CD4-positive, alpha-beta T cell treated with Interferon gamma for 1 hour (primary cell): ENCODE results near the gene DLG4.

Experiments
- DNase-seq: peaks from one replicate; pipeline ENCODE4 v3.0.0-alpha.2; 2020

DLG4 gene

GRCh38 chr17:7226721-7227710, 7.4 kb upstream of the DLG4 start:
- no peak for DNase-seq

DNA sequence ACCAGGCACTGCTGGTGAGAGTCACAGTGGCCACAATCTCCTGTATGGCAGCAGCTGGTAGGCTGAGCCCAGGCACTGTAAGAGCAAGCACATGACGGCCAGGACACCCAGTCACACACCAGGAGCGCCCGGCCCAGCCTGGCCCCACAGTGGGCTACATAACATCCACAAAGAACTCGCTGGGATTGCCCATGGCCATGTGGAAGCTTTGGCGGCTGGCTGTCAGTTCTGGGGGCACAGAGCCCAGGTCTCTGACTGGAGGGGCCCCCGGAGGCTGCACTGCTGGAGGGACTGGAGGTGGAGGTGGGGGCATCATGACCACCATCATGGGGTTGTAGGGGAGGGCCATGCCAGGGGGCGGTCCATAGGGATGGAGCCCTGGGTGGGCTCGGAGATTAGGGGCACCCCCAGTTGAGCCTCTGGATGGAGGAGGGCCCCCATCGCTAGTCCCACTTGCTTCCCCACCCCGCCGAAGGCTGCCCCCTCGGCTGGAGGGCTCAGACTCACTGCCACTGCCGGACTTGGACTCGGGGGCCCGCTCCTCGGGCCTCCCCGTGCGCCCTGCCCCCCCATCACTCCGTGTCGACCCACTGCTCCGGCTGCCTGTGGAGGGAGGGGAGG, 6.2 kb upstream of the DLG4 start:
- no peak for DNase-seq

GRCh38 chr17:7224661-7225111, 5.0 kb upstream of the DLG4 start:
- DNase-seq: no peak

DNA sequence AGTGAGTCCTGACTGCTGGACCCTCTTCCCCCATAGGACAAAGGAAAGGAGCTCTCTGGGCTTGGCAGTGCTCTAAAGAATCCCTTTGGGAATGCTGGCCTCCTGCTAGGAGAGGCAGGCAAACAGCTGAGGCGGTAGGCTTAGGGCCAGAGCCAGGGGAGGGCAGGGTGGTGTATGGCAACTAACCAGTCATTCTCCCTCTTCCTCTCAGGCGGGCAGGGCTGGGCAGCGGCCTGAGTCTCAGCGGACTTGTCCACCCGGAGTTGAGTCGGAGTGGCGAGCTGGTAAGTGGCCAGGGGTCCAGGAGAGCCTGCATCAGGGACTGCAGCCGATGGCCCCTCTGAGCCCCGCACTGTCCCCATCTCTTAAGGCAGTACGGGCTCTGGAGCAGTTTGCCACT, 4.5 kb upstream of the DLG4 start:
- DNase-seq: no peak

DNA sequence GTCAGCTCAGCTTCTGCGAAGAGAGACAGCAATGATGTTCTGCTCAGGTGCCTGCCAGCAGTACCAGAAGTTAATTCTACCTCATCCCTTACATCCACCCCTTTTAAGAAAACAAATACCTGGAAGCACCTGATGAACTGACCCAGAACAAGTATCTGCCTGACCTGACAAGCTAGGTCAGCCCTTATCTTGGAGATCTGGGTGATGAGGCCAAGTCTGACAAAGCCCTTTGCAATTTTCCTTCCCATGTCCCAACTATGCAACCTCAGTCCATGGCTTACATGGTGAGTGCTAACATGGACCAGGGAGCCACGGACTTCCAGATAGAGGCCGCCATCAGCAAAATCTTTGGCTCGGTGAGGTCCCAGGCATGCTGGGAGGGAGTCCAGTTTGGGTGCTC, 3.7 kb upstream of the DLG4 start:
- no peak for DNase-seq

DNA sequence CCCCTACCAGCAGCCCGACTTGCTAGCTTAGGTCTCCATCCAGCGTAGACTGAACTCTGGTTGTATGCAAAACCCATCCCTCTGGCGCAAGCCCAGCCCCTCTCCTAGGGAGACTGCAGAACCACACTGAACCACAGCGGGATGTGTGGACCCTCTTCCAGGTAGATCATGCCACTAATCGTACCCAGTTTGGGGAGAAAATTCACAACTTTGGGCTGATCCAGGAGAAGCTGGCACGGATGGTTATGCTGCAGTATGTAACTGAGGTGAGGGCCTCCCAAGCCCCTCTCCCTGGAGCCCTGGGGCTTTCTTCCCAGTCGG, 3.3 kb upstream of the DLG4 start:
- no peak for DNase-seq

- DNase-seq: no peak
Measured at GRCh38 chr17:7222093-7222971, 2.7 kb upstream of the DLG4 start.

DNA sequence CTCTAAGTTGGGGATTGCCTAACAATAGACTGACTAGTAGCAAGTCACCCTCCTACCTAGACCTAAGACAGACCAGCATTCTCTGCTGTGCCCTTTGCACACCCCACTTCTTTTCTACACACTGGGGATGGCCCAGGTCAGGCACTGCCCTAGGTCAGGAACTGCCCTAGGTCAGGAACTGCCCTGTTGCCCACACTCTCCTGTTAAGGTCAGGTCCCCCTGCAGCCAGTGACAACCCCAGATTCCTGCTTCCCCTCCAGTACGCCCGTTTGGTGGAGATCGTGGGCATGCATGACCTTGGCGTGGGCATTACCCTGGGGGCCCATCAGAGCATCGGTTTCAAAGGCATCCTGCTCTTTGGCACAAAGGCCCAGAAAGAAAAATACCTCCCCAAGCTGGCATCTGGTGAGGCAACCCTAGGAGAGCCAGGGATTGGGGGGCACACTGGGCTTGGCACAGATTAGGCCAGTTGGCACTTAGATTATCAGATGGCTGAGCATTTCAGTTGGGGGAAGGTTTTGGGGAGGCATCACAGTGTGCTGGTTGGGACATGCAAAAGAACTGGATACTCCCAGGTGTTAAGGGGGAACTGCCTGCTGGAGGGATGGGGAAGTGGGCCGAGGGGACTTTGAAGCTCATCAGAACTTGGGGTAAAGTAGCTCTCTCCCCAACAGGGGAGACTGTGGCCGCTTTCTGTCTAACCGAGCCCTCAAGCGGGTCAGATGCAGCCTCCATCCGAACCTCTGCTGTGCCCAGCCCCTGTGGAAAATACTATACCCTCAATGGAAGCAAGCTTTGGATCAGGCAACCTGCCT, 1.8 kb upstream of the DLG4 start:
- DNase-seq: no peak

DNA sequence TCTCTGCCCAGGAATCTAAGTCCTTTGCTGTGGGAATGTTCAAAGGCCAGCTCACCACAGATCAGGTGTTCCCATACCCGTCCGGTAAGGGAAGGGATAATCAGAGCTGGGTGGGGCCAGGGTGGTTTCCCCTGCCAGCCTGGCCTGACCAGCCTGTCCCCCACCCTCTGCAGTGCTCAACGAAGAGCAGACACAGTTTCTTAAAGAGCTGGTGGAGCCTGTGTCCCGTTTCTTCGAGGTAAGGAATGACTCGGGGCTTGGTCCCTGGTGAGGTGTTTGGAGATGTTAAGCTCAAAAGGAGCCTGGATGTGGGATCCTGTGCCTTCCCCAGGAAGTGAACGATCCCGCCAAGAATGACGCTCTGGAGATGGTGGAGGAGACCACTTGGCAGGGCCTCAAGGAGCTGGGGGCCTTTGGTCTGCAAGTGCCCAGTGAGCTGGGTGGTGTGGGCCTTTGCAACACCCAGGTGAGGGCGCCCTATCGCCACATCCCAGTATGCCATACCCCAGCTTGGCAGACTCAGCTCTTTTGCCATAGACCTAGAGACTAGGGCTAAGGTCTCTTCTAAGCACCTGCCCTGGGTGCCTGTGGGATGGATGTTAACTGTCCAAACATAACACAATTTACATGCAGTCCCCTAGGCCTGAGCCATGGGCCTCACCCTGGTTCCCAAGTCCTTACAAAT, 1.1 kb upstream of the DLG4 start:
- peak; percentile 67 for DNase-seq

- no peak for DNase-seq
Measured at GRCh38 chr17:7219229-7219811, 316 bp downstream of the DLG4 start.

GRCh38 chr17:7218758-7219157, 878 bp downstream of the DLG4 start:
- DNase-seq: no peak

DNA sequence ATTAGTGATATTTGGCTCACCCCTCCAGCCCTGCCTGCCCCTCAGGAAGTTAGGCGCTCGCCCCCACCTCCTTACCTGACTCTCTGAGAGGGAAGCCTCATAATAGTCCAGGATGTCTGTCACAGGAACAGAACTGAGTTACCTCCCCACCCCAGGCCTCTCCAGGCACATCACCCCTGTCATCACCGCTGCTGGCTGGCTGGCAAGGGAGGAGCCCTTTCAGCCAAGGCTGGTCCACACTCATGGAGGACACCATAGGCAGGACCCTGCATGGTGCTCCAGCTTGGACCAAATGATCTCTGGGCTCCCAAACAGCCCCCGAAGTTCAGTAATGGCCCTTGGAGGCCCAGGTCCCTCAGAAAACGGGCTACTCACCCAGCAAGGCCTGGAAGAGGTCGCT, 1.5 kb downstream of the DLG4 start:
- no peak for DNase-seq

GRCh38 chr17:7217113-7217987, 2.3 kb downstream of the DLG4 start:
- DNase-seq: peak; percentile 13

DNA sequence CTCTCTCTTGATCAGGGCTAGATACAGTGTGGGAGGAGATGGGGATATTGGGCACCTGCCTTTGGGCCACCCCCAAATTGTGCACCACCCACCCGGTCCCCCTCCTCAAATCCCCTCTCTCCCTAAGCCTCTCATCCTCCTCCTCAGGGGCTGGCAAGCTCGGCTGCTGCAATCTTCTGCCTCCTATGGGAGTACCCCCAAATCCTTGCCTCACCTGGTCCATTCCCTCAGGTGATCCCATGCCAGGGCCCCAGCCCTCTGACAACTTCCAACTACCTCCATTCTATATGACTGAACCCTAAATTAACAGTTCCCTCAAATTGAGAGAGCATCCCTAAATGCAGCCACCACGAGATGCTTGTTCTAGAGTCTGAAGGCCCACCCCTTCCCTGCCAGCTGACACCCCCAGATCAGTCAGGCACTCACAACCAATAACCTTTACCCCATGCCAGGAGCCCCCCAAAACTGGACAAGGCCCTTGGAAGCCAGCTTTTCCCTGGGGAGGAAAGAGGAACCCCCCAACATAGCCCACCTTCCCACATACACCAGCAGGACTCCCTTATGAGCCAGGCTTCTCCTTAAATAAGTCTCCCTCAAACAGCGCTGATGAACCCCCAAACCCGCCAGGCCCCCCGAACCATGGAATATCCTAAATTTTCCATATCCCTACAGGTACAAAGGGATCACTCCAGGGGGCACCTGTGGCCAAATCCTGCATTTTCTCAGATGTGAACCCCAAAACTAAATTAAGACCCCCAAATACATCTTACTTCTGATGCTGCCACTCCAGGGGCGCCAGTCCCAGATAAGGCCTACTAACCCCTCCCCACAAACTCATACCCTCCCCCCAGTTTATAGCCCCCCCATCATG, 3.2 kb downstream of the DLG4 start:
- no peak for DNase-seq

DNA sequence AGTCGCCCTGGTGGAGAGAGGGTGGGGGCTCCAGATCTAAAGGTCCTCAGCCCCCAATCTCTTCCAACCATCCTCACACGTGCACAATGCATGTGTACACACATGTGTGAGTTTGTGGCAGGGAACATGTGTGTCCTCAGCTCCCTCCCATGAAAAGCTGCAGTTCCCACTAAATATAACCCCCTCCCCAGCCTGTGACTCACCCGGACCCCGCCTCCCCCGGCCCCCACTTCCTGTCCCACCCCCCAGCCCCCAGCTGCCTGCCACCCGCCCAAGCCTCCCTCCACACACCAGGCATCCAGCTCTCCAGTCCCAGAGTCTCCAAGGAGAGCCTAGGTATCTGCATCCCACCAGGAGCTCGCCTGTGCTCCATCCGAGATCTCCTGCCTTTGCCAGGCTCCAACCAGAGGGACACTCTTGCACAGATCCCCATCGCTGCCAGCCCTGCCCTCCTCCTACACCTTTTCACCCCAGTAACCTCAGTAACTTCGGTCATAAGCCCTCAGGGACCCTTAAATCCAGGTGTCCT, 3.9 kb downstream of the DLG4 start:
- DNase-seq: no peak

DNA sequence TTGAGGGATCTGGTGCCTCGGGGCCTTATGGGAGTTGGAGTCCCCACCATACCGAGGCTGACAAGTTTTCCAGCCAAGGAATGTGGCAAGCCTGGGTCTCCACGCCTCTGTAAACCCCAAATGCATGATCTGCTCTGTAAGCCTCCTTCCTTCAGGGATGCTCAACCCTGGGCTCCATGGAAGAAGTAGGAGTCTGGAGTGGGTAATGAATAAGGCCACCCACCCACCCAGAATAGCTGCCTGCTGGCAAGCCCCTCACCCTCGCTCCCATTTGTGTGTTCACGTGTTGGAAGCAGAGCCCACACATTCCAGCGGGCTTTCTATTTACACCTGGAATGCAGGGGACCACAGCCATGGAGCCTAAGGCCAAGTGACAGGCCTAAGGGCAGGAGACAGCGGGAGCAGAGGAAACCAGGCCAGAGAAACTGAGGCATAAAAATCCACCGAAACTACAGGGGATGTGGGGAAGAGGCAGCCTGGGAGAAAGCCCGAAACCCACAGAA, 4.4 kb downstream of the DLG4 start:
- no peak for DNase-seq

DNA sequence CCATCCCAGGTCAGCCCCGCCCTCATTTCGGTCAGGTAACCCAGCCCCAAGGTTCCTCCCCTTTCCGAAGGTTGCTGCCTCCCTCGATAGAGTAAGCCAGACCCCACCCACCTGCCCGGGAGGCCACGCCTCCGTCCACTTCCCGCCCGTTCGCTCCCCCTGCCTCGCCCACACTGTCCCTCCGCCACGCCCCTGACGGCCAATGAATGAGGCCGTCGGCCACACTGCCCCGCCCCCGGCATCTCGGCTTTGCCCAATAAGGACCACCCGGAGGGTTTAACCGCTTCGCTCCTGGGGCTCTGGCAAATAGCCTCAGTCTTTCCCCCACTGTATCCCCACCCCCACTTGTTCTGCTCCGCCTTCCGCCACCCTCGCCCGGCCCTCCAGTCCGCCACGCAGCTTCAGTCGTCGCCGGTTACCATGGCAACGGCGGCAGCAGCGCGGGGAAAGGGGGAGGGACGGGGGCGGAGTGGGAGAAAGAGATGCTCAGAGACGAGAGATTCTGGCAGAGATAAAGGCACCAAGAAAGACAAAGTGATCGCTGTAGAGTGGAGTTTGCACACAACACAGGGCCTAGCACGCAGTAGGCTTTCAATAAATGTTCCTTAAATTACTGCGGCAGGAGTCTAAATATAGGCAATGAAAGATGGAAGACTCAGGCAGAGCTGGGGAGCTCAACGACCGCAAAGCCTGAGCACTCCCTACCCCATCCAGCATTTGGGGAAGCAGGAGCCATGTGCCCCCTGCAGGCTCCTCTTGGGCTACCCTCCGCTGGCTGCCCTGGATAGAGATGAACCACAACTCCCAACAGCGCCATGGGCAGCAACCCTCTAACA, 5.1 kb downstream of the DLG4 start:
- DNase-seq: peak; percentile 99

GRCh38 chr17:7213895-7214299, 5.7 kb downstream of the DLG4 start:
- peak; percentile 89 for DNase-seq
